Thoracic aorta (tissue), 2 donors: ENCODE data around the gene GMPPB. TPM values are rescaled to one million over a fixed set of nuclear protein-coding genes. Genes with fewer than 3 reads are reported as not detected.

ENCODE experiments used
- ATAC-seq: fragments of 150-250 bp; one replicate; pipeline ENCODE4 v1.8.0; 2017; ENCODE audit warnings: low read depth; ENCODE audit not compliant: insufficient number of reproducible peaks, low FRiP score
- DNase-seq: peaks from one replicate; pipeline ENCODE4 v3.0.0-alpha.2; 2020; ENCODE audit warnings: low spot score
- H3K27ac ChIP-seq, 2 donors: fragments of 200-600 bp; sonication (generic); 1 replicate in 1 of 2; 2 replicates in 1 of 2; pipeline ENCODE4 v1.5.1; 2016; ENCODE audit warnings: mild to moderate bottlenecking in 2 of 2, moderate library complexity in 2 of 2
- H3K27me3 ChIP-seq: fragments of 200-600 bp; sonication (generic); replicated peaks from 2 replicates; pipeline ENCODE4 v1.6.0; 2016; ENCODE audit warnings: mild to moderate bottlenecking; ENCODE audit not compliant: insufficient read depth
- H3K36me3 ChIP-seq: fragments of 200-600 bp; sonication (generic); one replicate; pipeline ENCODE4 v1.5.1; 2016
- H3K4me1 ChIP-seq, 2 donors: fragments of 200-600 bp; sonication (generic); 1 replicate in 1 of 2; 2 replicates in 1 of 2; pipeline versions ENCODE4 v1.5.1 to v1.6.0; 2016; ENCODE audit warnings: low read depth in 2 of 2, mild to moderate bottlenecking in 1 of 2; ENCODE audit not compliant: control insufficient read depth in 1 of 2
- H3K4me3 ChIP-seq: fragments of 200-600 bp; sonication (generic); 2 replicates; pipeline ENCODE4 v1.5.1; 2016; ENCODE audit warnings: mild to moderate bottlenecking
- H3K9me3 ChIP-seq: fragments of 200-600 bp; sonication (generic); 2 replicates; pipeline ENCODE4 v1.5.1; 2016
- CTCF ChIP-seq: fragments of 200-600 bp; sonication (generic); IDR thresholded peaks from one replicate; pipeline ENCODE4 v1.5.1; 2019; ENCODE audit warnings: antibody characterized with exemption
- total RNA-seq, 2 donors: library from RNA; depleted of rRNA; stranded (reverse); fragments of >200 nt; gene quantifications; one replicate each; pipeline versions ENCODE4 v1.1.0 to v1.2.3, GENCODE V29; 2016

GMPPB gene
- total RNA-seq = 10 to 100 TPM; 30.5 to 43.1 TPM

GRCh38 chr3:49723628-49724551 lies at the start of gene GMPPB:
TSS of gene GMPPB (minus strand) at chr3:49723951. CDS start at chr3:49723726, 225 bp downstream.
- Histone ChIP-seq H3K9me3 (no peaks in the 10 kb centered on the region), H3K27me3 (no peaks in the 10 kb centered on the region), H3K4me3 (peak within 1 kb of the TSS; percentile 97), H3K36me3 (peaks cover 20% of the 10 kb centered on the region), H3K27ac (peak within 1 kb of the TSS; percentile 94 to 98), H3K4me1 (peaks cover 16 to 33% of the 10 kb centered on the region in 2 donors)
- no peak for TF ChIP-seq CTCF
- ATAC-seq = peak; percentile 75
- DNase-seq = peak; percentile 86

DNA sequence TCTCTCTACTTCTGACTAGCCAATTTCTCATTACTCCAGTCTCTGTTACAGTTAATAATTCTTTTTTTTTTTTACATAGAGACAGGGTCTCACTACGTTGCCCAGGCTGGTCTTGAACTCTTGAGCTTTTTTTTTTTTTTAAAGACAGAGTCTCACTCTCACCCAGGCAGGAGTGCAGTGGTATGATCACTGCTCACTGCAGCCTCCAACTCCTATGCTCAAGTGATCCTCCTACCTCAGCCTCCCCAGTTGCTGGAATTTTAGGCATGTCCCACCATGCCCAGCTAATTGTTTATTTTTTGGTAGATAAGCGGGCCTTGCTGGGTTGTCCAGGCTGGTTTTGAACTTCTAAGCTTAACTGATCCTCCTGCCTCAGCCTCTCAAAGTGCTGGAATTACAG lies 49.0 kb upstream of the GMPPB start:
- Histone ChIP-seq H3K27ac (no peak overlapping the region), H3K36me3 (no peaks in the 10 kb centered on the region), H3K4me3 (no peak overlapping the region), H3K27me3 (no peaks in the 10 kb centered on the region), H3K4me1 (peaks cover 7% of the 10 kb centered on the region in 2 donors), H3K9me3 (no peaks in the 10 kb centered on the region)
- no peak for DNase-seq
- TF ChIP-seq CTCF = no peak
- ATAC-seq = no peak

- Histone ChIP-seq H3K27me3 (no peaks in the 10 kb centered on the region), H3K4me1 (peaks cover 7% of the 10 kb centered on the region in 2 donors), H3K27ac (no peak overlapping the region), H3K36me3 (no peaks in the 10 kb centered on the region), H3K9me3 (no peaks in the 10 kb centered on the region), H3K4me3 (no peak overlapping the region)
- DNase-seq (no peak), ATAC-seq (no peak)
- no peak for TF ChIP-seq CTCF
Measured at GRCh38 chr3:49771340-49771938, 47.7 kb upstream of the GMPPB start.

DNA sequence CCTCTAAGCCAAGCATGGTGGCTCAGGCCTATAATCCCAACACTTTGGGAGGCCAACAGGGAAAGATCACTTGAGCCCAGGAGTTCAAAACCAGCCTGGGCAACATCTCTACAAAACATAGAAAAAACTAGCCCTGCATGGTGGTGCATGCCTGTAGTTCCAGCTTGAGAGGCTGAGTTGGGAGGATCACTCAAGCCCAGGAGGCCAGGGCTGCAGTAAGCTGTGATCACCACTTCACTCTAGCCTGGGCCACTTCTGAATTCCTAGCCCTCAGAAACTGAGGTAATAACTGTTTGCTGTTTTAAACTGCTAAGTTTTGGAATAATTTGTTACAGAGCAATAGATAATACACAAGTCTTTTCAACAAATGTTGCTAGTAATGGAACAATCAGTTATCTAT lies 46.2 kb upstream of the GMPPB start:
- DNase-seq (no peak), ATAC-seq (no peak)
- H3K4me1 ChIP-seq = peaks cover under 1 to 7% of the 10 kb centered on the region in 2 donors
- H3K36me3 ChIP-seq = no peaks in the 10 kb centered on the region
- H3K9me3 ChIP-seq = no peaks in the 10 kb centered on the region
- H3K27me3 ChIP-seq = no peaks in the 10 kb centered on the region
- no peak overlapping the region for H3K27ac ChIP-seq
- H3K4me3 ChIP-seq = no peak overlapping the region
- no peak for TF ChIP-seq CTCF

DNA sequence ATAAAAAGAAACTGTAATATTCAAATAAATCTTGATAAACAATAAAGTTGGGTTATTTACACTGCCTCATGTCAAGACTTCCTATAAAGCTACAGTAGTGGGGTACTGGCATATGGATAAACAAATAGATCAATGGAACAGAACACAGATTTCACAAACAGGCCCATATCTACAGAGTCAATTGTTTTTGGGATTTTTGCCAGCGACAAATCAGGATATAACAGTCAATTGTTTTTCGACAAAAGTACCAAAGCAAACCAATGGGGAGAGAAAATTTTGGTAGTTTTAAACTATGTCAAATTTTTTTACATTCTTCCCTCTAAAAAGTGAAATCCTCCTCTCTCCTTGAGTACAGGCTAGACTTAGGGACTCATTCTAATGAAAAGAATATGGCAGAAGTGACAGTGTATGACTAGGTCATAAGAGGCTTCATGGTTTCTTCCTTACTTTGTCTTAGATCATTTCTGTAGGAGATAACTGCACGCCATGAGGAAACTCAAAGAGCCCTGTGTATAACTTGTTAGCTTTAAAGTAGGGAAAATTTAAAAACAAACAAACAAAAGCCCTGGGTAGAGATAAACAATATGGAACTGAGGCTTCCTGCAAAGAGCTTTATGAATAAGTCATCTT lies 45.6 kb upstream of the GMPPB start:
- ATAC-seq = no peak

More for the DNA sequence above, 45.6 kb upstream of the GMPPB start:
- DNase-seq = no peak
- no peaks in the 10 kb centered on the region for H3K36me3 ChIP-seq
- H3K27ac ChIP-seq = no peak overlapping the region
- no peak for TF ChIP-seq CTCF
- H3K9me3 ChIP-seq = no peaks in the 10 kb centered on the region
- H3K4me3 ChIP-seq = no peak overlapping the region
- H3K4me1 ChIP-seq = peaks cover 0 to 4% of the 10 kb centered on the region in 2 donors
- H3K27me3 ChIP-seq = no peaks in the 10 kb centered on the region
